GM12865 (cell line): ENCODE measurements around the gene CA12.

Source experiments
- DNase-seq: peaks from one replicate; pipeline ENCODE4 v3.0.0; 2010; ENCODE audit warnings: low read depth
- H3K4me3 ChIP-seq: 2 replicates; pipeline ENCODE4 v1.5.1; 2011; ENCODE audit warnings: mild to moderate bottlenecking, low read depth, low read length, control low read depth
- CTCF ChIP-seq: IDR thresholded peaks from 2 replicates; pipeline ENCODE4 v1.5.1; 2011; ENCODE audit warnings: low read length, control low read depth, low read depth, inconsistent platforms; ENCODE audit not compliant: insufficient read depth; ENCODE audit errors: missing control alignments

The CA12 gene

DNA sequence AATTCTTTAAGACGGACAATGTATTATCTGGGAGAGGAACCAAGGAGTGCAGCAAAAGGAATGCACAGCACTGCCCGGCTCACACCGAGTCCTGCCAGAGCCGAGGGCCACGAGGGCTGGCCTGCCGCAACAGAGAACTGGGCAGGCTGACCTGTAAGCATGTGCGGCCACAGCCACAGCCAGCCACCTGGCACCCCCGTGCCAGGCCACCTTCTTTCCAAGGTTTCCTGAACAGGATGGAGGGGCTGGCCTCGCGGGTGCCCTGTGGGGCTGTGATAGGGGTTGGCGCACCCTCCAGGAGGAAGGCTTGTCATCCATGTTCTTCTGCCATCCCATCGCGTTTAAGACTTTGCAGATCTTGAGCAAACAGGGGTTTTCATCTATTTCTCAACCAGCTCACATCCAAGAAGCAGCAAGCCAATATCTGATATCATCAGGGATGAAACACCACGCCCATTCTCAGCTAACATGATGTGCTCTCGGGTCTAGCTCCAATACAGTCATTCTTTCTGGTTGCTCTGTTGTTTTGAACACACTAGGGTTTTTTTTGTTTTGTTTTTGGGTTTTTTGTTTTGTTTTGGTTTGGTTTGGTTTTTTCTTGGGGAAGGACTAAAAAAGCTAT is 10.2 kb downstream of the CA12 start:
- no peak for TF ChIP-seq CTCF
- no peak overlapping the region for H3K4me3 ChIP-seq
- no peak for DNase-seq

- TF ChIP-seq CTCF = no peak
- no peak for DNase-seq
- no peak overlapping the region for H3K4me3 ChIP-seq
Observed at GRCh38 chr15:63370764-63371163, 10.9 kb downstream of the CA12 start.

DNA sequence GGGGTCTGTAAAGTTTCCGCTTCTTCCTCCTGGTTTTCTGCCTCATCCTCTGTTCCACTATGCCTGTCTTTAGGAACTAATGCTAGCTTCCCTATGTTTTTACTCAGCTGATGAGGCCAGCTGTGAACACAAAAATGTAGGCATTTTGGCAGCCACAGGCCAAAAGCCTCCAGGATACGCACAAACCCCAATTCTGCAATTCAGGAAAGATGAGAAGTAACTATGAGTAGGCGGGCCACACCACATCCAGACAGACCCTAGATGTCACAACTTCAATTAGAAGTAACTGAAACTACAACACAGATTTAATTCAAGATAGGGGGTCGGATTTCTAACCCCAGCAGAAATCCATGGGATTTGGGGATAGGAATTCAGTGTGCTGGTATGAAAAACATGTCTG is 11.9 kb downstream of the CA12 start:
- no peak for DNase-seq
- no peak for TF ChIP-seq CTCF

DNA sequence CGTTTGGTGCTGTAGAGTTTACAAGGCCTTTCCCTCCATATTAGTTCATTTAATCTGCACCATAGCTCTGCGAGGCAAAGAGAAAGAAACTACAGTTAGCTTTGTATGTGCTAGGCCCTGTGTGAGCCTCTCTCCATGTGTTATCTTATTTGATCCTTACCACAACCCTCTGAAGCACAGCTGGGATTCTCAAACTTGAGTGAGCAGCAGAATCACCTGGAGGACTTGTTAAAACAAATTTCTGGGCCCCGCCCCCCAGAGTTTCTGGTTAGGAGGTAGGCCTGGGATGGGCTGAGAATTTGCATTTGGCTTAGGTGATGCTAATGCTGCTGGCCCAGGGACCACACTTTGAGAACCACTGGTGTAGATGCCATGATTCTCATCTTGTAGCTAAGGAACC is 12.3 kb downstream of the CA12 start:
- TF ChIP-seq CTCF = no peak
- no peak for DNase-seq
- no peak overlapping the region for H3K4me3 ChIP-seq

More for the DNA sequence above, 11.9 kb downstream of the CA12 start:
- H3K4me3 ChIP-seq = no peak overlapping the region

GRCh38 chr15:63368503-63368902 is 13.1 kb downstream of the CA12 start:
- DNase-seq = no peak
- no peak overlapping the region for H3K4me3 ChIP-seq
- TF ChIP-seq CTCF = no peak

DNA sequence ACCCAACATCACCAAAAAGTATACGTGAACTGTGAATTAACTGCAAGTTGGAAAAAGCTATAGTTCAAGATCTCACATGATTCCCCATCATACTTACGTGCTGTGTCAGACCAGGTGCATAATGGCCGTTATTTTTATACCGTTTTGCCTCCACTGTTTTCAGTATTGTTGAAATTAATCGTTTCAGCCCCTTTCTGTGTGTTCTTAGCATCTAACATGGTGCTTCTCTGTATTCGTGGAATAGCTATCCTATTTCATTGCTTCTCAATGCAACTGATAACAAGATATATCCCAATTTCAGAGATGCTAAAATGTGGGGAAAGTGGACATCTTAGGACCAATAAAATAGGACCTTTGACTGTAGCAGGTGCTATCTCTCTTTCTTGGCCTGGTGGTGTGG is 13.7 kb downstream of the CA12 start:
- DNase-seq = no peak
- no peak for TF ChIP-seq CTCF
- H3K4me3 ChIP-seq = no peak overlapping the region

DNA sequence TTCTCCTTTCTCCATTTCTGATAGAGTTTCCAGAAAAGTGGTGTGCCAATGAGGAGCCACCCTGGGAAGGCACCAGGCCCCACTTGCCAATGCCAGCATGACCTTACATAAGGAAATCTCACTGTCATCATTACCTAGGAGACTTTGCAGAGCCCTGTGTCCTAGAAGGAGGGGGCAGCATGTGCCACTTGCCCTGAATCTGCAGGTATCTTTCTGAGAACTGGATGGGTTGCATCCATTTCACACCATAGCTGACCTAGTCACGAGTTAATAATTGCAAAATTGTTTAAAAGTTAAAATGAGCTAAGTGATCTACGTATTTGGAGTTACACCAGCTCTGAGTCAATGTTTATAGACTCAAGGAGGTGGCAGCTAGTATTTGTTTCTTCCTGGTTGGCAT is 14.3 kb downstream of the CA12 start:
- no peak overlapping the region for H3K4me3 ChIP-seq
- no peak for DNase-seq
- TF ChIP-seq CTCF = no peak
